HCT116 (cell line): ENCODE measurements around the gene SEZ6L2. TPM values are rescaled to one million over a fixed set of nuclear protein-coding genes. Genes with fewer than 3 reads are reported as not detected.

Experiments used
- ATAC-seq: fragments of 200-7000 bp; cut with Tn5 transposase; 2 replicates; pipeline ENCODE4 v1.9.1; 2020; ENCODE audit warnings: mild to moderate bottlenecking, moderate library complexity
- BruUV-seq: library from RNA; stranded (reverse); fragments of 400-500 nt; replicated peaks from 2 replicates; lab custom pipeline; 2021; lab: Mats Ljungman, UMichigan
- CTCF ChIA-PET: fragments of 300-600 bp; sonication (Branson Sonifier 250); formaldehyde crosslinking; loops from one replicate; lab custom pipeline; 2021; ENCODE audit warnings: antibody characterized with exemption; lab: Charles Lee
- POLR2A ChIA-PET: fragments of 300-600, 350-600 bp; sonication (Branson Sonifier 250); formaldehyde crosslinking; loops from one replicate; lab custom pipeline; 2021; ENCODE audit warnings: antibody characterized with exemption; lab: Charles Lee
- RAD21 ChIA-PET, 2 experiments: fragments of 300-600 bp; sonication (Branson Sonifier 250); formaldehyde crosslinking; loops; one replicate each; lab custom pipeline; 2023; ENCODE audit warnings: low total read pairs in 2 of 2; ENCODE audit not compliant: uncharacterized antibody in 2 of 2, unreplicated experiment in 2 of 2, low non-redundant PET in 1 of 2; lab: Charles Lee
- DNase-seq: peaks from one replicate; pipeline ENCODE4 v3.0.0-alpha.2; 2010; ENCODE audit warnings: low read depth, low spot score
- H2AFZ ChIP-seq: fragments of 200-600 bp; shearing (Covaris generic), sonication (generic); 2 replicates; pipeline ENCODE4 v1.6.1; 2017; ENCODE audit warnings: low read depth, mixed run types, mixed read lengths, antibody characterized with exemption, low read length; ENCODE audit not compliant: poor library complexity, severe bottlenecking
- H3K27ac ChIP-seq: 2 replicates; pipeline ENCODE4 v1.5.1; 2012; ENCODE audit warnings: low read depth, low read length
- H3K27me3 ChIP-seq: fragments of 200-600 bp; sonication (generic); 2 replicates; pipeline ENCODE4 v1.6.1; 2016; ENCODE audit warnings: mixed run types, low read length, mixed read lengths; ENCODE audit not compliant: insufficient read depth
- H3K36me3 ChIP-seq, 2 experiments: fragments of 200-500 bp in 1 of 2; fragments of 200-600 bp in 1 of 2; sonication (Bioruptor generic) in 1 of 2; sonication (generic) in 1 of 2; 2 replicates each; pipeline versions ENCODE4 v1.5.1 to v1.6.1; 2014 to 2016; ENCODE audit warnings: low read length in 2 of 2, inconsistent platforms in 1 of 2, mixed read lengths in 1 of 2, mixed run types in 1 of 2; ENCODE audit not compliant: insufficient read depth in 2 of 2, control insufficient read depth in 1 of 2
- H3K4me1 ChIP-seq, 2 experiments: fragments of 200-600 bp in 1 of 2; sonication (generic) in 1 of 2; 2 replicates each; pipeline versions ENCODE4 v1.5.1 to v1.6.1; 2012 to 2017; ENCODE audit warnings: low read length in 2 of 2, inconsistent platforms in 1 of 2, mild to moderate bottlenecking in 1 of 2, mixed read lengths in 1 of 2, mixed run types in 1 of 2, moderate library complexity in 1 of 2; ENCODE audit not compliant: insufficient read depth in 2 of 2, control insufficient read depth in 1 of 2
- H3K4me2 ChIP-seq: fragments of 200-600 bp; sonication (generic); 2 replicates; pipeline ENCODE4 v1.6.1; 2017; ENCODE audit warnings: mixed run types, low read length, mixed read lengths
- H3K4me3 ChIP-seq, 2 experiments: fragments of 200-600 bp in 1 of 2; sonication (generic) in 1 of 2; replicated peaks in 1 of 2; 2 replicates each; pipeline ENCODE4 v1.5.1; 2011 to 2016; ENCODE audit warnings: low read length in 2 of 2, control low read depth in 1 of 2, low read depth in 1 of 2, mild to moderate bottlenecking in 1 of 2, mixed read lengths in 1 of 2, mixed run types in 1 of 2
- H3K79me2 ChIP-seq: fragments of 200-600 bp; sonication (generic); 2 replicates; pipeline ENCODE4 v1.6.1; 2017; ENCODE audit warnings: mild to moderate bottlenecking, mixed run types, low read length, moderate library complexity, mixed read lengths; ENCODE audit not compliant: insufficient read depth
- H3K9ac ChIP-seq: fragments of 200-600 bp; sonication (generic); 2 replicates; pipeline ENCODE4 v1.6.1; 2016; ENCODE audit warnings: low read length, mixed read lengths
- H3K9me2 ChIP-seq: fragments of 200-600 bp; sonication (generic), shearing (Covaris generic); 2 replicates; pipeline ENCODE4 v1.6.1; 2017; ENCODE audit warnings: mixed run types, mild to moderate bottlenecking, moderate library complexity; ENCODE audit not compliant: insufficient read depth
- H3K9me3 ChIP-seq, 2 experiments: fragments of 200-500 bp in 1 of 2; fragments of 200-600 bp in 1 of 2; sonication (Bioruptor generic) in 1 of 2; sonication (generic) in 1 of 2; 2 replicates each; pipeline ENCODE4 v1.6.1; 2014 to 2017; ENCODE audit warnings: low read length in 2 of 2, mixed read lengths in 2 of 2, inconsistent platforms in 1 of 2, low read depth in 1 of 2, mild to moderate bottlenecking in 1 of 2, mixed run types in 1 of 2, moderate library complexity in 1 of 2; ENCODE audit not compliant: control insufficient read depth in 1 of 2, insufficient read depth in 1 of 2
- H4K20me1 ChIP-seq: fragments of 200-600 bp; sonication (generic), shearing (Covaris generic); 2 replicates; pipeline ENCODE4 v1.6.1; 2017; ENCODE audit warnings: mixed run types, mild to moderate bottlenecking, moderate library complexity; ENCODE audit not compliant: insufficient read depth
- CBX3 ChIP-seq: IDR thresholded peaks from 2 replicates; pipeline ENCODE4 v1.6.1; 2012; ENCODE audit warnings: low read depth
- CTCF ChIP-seq, 3 experiments: fragments of 200-600 bp in 1 of 3; sonication (generic) in 1 of 3; IDR thresholded peaks in 2 of 3; conservative IDR thresholded peaks in 1 of 3; 2 replicates each; pipeline ENCODE4 v1.5.1; 2012 to 2017; ENCODE audit warnings: low read depth in 2 of 3, low read length in 2 of 3, antibody characterized with exemption in 1 of 3, borderline replicate concordance in 1 of 3, control low read depth in 1 of 3, mild to moderate bottlenecking in 1 of 3, mixed read lengths in 1 of 3, mixed run types in 1 of 3, moderate library complexity in 1 of 3; ENCODE audit not compliant: insufficient read depth in 1 of 3
- EGR1 ChIP-seq: IDR thresholded peaks from 2 replicates; pipeline ENCODE4 v1.6.1; 2012; ENCODE audit warnings: low read depth
- ELF1 ChIP-seq: IDR thresholded peaks from 2 replicates; pipeline ENCODE4 v1.6.1; 2012; ENCODE audit warnings: low read depth, borderline replicate concordance
- EZH2 ChIP-seq: fragments of 200-600 bp; sonication (generic); IDR thresholded peaks from 2 replicates; pipeline ENCODE4 v1.6.1; 2017; ENCODE audit warnings: antibody characterized with exemption, mixed run types
- EZH2phosphoT487 ChIP-seq: fragments of 200-600 bp; IDR thresholded peaks from 2 replicates; pipeline ENCODE4 v1.6.1; 2018; ENCODE audit warnings: antibody characterized with exemption, borderline replicate concordance
- FOSL1 ChIP-seq: IDR thresholded peaks from 2 replicates; pipeline ENCODE4 v1.6.1; 2012; ENCODE audit warnings: low read depth
- MAX ChIP-seq: IDR thresholded peaks from 2 replicates; pipeline ENCODE4 v1.6.1; 2012
- POLR2A ChIP-seq: IDR thresholded peaks from 2 replicates; pipeline ENCODE4 v1.7.0; 2011; ENCODE audit warnings: borderline replicate concordance; ENCODE audit not compliant: insufficient read depth, insufficient read length; ENCODE audit errors: extremely low read depth
- POLR2AphosphoS5 ChIP-seq: IDR thresholded peaks from 2 replicates; pipeline ENCODE4 v1.6.1; 2011; ENCODE audit warnings: mild to moderate bottlenecking, low read depth, low read length, moderate library complexity
- RAD21 ChIP-seq: IDR thresholded peaks from 2 replicates; pipeline ENCODE4 v1.6.1; 2012; ENCODE audit warnings: low read depth, mild to moderate bottlenecking
- SIN3A ChIP-seq: IDR thresholded peaks from 2 replicates; pipeline ENCODE4 v1.6.1; 2012; ENCODE audit warnings: low read depth
- SP1 ChIP-seq: IDR thresholded peaks from 2 replicates; pipeline ENCODE4 v1.6.1; 2012; ENCODE audit warnings: low read depth
- SRF ChIP-seq: IDR thresholded peaks from 2 replicates; pipeline ENCODE4 v1.6.1; 2012; ENCODE audit warnings: low read depth
- ZFX ChIP-seq: fragments of 450-650 bp; IDR thresholded peaks from 2 replicates; pipeline ENCODE4 v1.6.1; 2017
- ZNF274 ChIP-seq: fragments of 200-500 bp; sonication (Bioruptor generic); IDR thresholded peaks from 2 replicates; pipeline ENCODE4 v1.6.1; 2014; ENCODE audit warnings: mild to moderate bottlenecking, low read depth, low read length, inconsistent platforms
- intact Hi-C: fragments of 100-400 bp; cut with micrococcal nuclease; formaldehyde crosslinking; loops from 2 replicates; pipeline ENCODE4 v1.10.0; 2022
- total RNA-seq: library from RNA; stranded (reverse); gene quantifications from one replicate; pipeline ENCODE4 v1.2.1, GENCODE V29; 2021; ENCODE audit not compliant: unreplicated experiment
- TF ChIP-seq, protein P1 (sequence below): IDR thresholded peaks from 2 replicates; pipeline ENCODE4 v1.6.1; 2012
- TF ChIP-seq, protein P2 (sequence below): IDR thresholded peaks from 2 replicates; pipeline ENCODE4 v1.6.1; 2012; ENCODE audit warnings: low read depth

SEZ6L2 gene
- total RNA-seq, 1 experiment from 2014 or later, result 49.3 TPM

GRCh38 chr16:29873319-29873718 lies 26.0 kb downstream of the SEZ6L2 start:
- DNase-seq, result no peak
- H3K4me3 ChIP-seq, result no peak overlapping the region
- no peaks in the 10 kb centered on the region for H3K27me3 ChIP-seq
- TF ChIP-seq CTCF (IDR thresholded peaks at IDR 0.05 in 2 of 3, conservative IDR thresholded peaks at IDR 0.05 in 1 of 3; ENCODE audit: borderline replicate concordance in 1 of 3, insufficient read depth in 1 of 3, low read depth in 2 of 3, low read length in 2 of 3), result no peak
- no peak for TF ChIP-seq RAD21
- TF ChIP-seq FOSL1, result no peak
- TF ChIP-seq EGR1, result no peak
- no peak for TF ChIP-seq ZFX
- no peak for TF ChIP-seq SIN3A
- TF ChIP-seq EZH2phosphoT487, result no peak
- no peak for TF ChIP-seq EZH2
- no peak for TF ChIP-seq CBX3
- no peak for TF ChIP-seq POLR2AphosphoS5
- TF ChIP-seq, protein P1, sequence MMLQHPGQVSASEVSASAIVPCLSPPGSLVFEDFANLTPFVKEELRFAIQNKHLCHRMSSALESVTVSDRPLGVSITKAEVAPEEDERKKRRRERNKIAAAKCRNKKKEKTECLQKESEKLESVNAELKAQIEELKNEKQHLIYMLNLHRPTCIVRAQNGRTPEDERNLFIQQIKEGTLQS, result no peak
- TF ChIP-seq, protein P2, sequence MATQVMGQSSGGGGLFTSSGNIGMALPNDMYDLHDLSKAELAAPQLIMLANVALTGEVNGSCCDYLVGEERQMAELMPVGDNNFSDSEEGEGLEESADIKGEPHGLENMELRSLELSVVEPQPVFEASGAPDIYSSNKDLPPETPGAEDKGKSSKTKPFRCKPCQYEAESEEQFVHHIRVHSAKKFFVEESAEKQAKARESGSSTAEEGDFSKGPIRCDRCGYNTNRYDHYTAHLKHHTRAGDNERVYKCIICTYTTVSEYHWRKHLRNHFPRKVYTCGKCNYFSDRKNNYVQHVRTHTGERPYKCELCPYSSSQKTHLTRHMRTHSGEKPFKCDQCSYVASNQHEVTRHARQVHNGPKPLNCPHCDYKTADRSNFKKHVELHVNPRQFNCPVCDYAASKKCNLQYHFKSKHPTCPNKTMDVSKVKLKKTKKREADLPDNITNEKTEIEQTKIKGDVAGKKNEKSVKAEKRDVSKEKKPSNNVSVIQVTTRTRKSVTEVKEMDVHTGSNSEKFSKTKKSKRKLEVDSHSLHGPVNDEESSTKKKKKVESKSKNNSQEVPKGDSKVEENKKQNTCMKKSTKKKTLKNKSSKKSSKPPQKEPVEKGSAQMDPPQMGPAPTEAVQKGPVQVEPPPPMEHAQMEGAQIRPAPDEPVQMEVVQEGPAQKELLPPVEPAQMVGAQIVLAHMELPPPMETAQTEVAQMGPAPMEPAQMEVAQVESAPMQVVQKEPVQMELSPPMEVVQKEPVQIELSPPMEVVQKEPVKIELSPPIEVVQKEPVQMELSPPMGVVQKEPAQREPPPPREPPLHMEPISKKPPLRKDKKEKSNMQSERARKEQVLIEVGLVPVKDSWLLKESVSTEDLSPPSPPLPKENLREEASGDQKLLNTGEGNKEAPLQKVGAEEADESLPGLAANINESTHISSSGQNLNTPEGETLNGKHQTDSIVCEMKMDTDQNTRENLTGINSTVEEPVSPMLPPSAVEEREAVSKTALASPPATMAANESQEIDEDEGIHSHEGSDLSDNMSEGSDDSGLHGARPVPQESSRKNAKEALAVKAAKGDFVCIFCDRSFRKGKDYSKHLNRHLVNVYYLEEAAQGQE, result no peak
- no peak for TF ChIP-seq SRF
- TF ChIP-seq POLR2A, result no peak
- no peak for TF ChIP-seq ZNF274
- no peak for TF ChIP-seq SP1
- TF ChIP-seq ELF1, result no peak
- TF ChIP-seq MAX, result no peak
- TF ChIP-seq, all 23 proteins: peak for 0
- intact Hi-C loops, result no loop called here
- H3K79me2 ChIP-seq, result no peaks in the 10 kb centered on the region
- no TSS peak for BruUV-seq
- no peaks in the 10 kb centered on the region for H4K20me1 ChIP-seq
- RAD21 ChIA-PET, result no interaction called here
- no peak overlapping the region for H2AFZ ChIP-seq
- H3K9ac ChIP-seq, result no peak overlapping the region
- H3K27ac ChIP-seq, result no peak overlapping the region
- no peak for ATAC-seq
- H3K9me3 ChIP-seq, result no peaks in the 10 kb centered on the region
- H3K4me1 ChIP-seq, result peaks cover 0 to 15% of the 10 kb centered on the region in 2 experiments; a peak in 2 of 4 replicates
- no peaks in the 10 kb centered on the region for H3K9me2 ChIP-seq
- no peak overlapping the region for H3K4me2 ChIP-seq
- no peaks in the 10 kb centered on the region for H3K36me3 ChIP-seq
- CTCF ChIA-PET, result no interaction called here
- POLR2A ChIA-PET, result interaction anchor here (1.1 kb wide), 1 partner anchor 70 kb away, joined by 4 read pairs; no protein-coding TSS in a partner anchor
